GM03348 (cell line): ENCODE results near the gene CALD1.
A peak's percentile ranks its signal among the peaks of the same experiment; 100 is the strongest.

ENCODE experiments used
- DNase-seq: peaks from one replicate; pipeline ENCODE4 v3.0.0; 2012; ENCODE audit warnings: low spot score

The CALD1 gene

DNA sequence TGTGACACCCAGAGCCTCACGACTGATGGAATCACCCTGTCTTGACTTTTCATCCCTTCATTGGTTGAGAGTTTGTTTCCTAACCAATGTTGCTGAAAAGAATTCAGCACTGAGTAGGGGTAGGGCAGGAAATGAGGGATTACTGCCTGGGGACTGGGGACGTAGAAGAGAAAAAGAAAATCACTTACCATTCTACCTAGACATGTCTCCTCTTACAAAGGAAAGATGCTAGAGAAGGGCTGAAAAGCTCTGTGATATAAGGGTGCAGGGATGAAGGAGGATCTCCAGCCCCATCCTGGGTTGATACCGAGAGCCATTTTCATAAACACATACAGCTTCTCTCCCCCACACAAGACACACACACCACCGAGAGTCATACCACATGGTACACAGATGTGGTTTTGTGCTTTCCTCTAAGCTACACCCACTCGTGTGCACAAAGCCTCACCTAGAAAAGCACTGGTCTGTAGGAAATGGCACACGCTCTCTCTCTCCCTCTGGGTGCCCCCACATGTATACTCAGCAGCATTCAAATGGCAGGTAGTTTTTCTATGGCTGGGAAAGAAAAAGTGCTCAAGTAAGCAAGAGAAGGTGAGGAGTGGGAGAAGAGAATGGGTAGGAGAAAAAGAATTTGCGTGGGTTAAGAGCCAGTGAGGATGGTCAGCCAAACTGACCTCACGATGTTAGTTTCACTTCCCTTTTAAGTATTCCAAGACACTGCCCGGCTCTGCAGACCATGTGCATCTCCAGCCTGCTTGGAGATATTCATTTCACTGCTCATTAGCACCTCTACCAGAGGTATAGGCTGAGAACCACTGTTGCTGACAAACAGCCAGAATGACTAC is 85.8 kb downstream of the CALD1 start:
- DNase-seq: peak; percentile 42

DNA sequence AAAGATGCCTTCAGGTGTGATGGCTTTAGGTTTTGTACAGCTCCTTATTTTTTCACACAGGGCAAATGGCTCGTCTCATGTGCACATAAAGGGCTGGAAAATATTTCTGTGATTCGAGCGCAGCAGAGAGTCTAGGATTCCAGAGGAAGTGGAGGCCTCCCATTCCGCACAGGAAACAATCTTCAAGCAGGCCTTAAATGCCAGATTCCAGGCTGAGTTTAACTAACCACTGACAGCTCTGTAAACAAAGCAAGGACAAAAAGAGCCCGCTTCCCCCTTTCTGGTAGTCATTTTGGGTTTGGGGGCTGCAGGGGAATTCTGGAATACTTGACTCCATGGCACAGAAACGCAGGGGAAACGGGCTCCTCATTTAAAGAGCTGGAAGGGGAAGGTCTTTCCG is 87.2 kb downstream of the CALD1 start:
- DNase-seq: peak; percentile 42

DNA sequence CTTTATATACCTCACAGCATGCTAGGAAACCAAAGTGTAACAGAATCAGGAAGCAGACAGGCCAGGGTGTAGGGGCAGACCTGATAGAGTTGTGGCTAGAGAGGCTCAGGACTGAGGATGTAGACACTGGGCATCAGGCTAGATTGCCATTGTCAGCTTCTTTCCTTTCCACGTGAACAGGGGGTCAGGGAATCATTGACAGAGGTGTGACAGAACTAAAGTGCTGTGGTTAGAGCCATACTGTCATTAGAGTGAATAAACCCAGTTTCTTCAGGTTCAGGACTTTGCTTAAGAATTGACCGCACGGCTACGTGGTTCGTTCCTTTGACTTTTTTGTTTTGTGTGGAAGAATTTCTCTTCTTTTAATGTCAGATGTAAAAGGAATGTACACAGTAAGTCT is 90.7 kb downstream of the CALD1 start:
- DNase-seq: no peak

DNA sequence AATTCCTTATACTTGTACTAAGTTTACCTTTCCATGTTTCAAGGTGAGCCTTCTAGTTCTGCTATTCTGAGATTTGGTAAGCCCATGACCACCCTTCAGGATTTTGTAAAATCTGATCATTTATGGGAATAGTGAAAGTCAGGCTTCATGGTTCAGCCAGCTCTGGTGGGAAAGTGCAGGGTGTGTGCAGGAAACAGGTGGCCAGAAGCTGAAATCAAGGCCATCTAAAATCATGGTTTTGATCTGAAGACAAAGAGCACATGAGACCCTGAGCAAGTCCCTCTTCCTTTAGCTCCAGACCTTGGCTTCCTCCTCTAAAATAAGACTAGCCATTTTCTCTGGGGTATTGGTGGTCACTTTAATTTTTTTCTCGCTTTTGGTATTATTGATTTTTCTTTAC is 91.3 kb downstream of the CALD1 start:
- DNase-seq: no peak

DNA sequence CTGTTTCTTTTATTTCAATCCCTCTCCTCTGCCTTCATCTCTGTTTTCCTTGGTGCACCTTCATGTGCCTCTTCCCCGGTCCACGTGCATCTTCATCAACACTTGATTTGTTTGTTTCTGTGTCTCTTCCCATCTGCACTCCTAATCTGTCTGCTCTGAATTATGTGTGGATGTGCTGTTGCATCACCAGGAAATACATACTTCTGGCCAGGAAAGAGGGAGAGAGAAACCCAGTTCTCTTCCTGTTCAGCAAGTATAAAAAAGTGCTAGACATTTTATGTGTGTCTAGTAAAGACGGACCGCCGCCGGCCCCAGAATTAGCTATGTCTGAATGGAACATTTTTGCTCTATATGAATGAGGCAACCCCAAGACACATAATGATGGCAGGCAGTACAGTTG is 93.8 kb downstream of the CALD1 start:
- peak; percentile 49 for DNase-seq

DNA sequence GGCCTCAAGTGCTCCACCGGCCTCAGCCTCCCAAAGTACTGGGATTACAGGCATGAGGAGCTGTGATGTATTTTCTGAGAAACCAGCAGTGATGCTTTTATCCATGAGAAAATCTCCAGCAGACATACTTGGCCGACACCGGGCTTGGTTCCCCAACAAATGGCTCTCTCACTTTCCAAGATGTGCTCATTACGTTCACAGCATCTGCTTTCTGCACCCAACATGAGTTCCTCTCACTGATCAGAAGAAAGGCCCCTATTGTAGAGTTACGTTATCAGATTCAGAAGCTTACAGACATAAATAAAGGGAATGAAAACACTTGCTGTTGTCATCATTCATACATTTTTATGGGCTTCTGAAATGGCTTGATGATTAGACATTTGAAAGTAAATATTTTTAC is 95.0 kb downstream of the CALD1 start:
- DNase-seq: no peak

DNA sequence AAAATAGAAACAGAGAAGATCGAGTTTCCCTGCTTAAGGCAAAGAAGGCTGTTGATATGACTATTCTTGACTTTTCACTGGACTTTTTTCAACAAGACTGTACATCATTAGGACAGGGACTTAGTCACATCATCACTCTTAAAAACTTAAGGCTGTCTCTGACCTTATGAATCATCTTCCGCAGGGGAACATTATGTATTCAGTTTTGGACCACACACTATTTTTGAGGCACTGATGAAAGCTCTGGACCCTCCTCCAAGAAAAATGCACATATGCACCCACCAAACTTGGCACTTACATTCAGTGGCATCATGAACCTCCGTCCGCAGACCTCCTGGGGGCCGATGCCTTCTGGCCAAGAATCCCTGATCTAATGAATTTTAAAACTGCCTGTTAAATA is 96.4 kb downstream of the CALD1 start:
- DNase-seq: peak; percentile 47

DNA sequence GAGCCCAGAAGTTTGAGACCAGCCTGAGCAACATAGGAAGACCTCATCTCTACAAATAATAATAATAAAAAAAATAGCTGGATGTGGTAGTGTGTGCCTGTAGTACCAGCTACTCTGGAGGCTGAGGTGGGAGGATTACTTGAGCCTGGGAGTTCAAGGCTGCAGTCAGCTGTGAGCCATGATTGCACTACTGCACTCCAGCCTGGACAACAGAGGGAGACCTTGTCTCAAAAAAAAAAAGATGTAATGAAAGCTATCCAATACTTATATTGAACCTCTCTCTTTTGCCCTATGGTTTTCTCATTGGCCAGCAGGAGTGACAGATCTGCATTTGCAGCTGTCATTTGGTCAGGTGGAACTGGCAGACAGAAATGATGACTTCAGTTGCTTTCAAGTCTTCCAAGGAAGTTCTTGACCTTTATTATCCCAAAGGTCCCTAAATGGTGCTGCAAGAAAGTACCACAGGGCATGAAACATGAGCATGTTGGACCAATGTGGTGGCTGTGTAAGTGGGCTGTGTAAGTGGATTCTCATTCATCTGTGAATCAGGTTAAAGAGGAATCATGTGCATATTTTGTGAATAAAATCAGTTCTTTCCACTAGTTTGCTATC is 99.4 kb downstream of the CALD1 start:
- DNase-seq: no peak

DNA sequence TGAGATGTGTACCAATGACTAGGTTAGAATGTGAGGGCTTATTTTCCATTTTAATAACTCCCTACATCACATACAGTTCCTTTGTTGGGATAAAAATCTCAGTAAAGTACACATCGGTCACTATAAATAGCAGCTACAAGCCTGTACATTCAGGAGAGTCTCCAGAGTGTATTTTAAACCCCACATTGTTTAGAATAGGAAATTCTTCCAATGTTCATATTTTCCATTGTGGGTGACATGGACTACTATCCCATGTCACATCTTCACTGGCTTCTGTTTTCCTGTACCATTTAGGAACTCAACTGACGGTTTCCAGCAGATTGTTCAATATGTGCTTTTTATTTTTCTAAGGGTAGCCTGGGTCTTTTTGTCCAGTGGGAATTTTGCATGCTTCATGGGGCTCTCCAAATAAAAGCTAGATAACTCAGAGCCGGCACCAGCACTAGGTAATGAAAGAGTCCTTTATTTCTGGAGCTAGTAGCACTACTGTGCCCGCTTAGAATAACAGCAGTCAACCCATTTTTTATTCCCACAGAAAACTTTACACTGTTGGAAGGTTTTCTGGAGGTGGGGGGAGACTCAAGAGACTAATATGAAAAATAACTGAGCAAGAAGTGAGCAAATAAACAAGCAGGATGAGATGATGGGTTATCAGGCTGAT is 100.5 kb downstream of the CALD1 start:
- DNase-seq: no peak

DNA sequence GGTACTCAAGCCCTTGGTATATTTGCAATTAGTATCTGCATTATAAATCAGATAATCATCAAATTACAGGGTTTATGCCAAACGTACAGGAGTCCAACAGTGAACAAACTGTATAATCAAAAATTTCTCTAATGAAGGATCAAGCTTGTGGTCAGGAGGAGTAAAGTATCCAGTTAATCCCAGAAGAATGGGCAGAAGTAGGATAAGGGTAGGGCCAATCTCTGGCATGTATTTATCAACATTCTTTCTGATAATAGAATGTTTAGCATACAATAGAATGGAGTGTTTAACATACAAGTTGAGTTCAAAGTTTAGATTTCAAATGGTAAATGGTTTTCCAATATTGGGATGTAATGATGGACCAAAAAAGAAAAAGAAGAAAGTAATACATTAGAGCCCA is 103.0 kb downstream of the CALD1 start:
- DNase-seq: no peak

DNA sequence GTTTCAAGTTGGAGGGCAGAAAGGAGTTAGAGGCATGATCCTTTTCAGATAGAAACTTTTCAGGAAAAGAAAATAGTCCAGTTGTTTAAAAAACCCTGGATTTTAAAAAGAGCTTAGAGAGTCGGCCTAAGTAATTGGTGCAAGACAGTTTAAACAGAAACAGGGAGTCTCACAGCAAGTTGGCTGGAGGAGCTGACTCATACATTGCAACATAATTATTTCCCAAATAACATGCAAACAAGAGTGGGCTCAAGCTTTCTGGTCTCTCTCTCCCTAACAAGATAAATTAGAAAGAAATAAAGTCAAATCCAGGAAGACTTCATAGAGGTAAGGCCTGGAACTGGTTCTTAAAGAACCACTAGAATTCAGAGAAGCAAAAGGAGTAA is 106.5 kb downstream of the CALD1 start:
- DNase-seq: peak; percentile 76

DNA sequence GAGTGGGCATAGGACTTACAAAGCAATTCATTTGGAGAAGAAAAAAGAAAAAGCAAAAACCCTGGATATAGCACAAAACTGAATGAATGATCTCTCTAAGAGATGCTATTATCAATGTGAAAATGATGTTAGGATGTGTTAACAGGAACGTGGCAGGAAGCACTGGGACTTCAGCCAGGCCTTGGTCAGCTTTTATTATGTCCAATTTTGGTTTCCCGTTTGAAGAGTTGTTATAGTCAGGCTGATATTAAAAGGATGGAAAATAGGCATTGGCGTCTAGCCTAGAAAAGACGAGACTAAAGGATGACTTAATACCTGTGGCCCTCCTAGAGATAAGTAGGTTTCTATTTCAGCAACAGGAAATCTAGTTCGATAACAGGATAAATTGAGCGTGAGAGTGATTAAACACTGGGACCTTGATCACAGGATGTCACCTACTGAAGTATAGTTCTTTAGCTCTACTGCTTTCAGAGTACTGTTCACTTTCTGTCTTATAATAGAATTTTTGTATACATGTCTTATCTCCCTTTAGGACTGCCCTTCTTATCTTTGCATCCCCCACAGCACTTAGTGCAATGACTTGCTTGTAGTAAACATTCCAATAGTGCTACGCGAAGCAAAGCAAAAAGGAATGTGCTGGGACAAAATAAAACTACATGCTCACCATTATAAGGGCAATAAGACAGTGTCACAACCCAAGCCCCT is 107.1 kb downstream of the CALD1 start:
- peak; percentile 47 for DNase-seq

DNA sequence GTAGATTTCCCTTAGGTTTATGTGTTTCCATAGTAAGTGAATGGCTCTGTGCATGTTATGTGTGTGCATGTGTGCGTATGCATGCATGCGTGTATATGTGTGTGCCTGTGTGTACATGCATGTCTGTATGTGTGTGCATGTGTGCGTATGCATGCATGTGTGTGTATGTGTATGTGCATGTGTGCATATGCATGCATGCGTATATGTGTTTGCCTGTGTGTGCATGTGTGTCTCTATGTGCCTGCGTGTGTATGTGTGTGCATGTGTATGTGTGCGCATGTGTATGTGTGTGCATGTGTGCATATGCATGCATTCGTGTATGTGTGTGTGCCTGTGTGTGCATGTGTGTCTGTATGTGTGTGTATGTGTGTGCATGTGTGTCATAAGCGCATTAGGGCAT is 108.1 kb downstream of the CALD1 start:
- no peak for DNase-seq

DNA sequence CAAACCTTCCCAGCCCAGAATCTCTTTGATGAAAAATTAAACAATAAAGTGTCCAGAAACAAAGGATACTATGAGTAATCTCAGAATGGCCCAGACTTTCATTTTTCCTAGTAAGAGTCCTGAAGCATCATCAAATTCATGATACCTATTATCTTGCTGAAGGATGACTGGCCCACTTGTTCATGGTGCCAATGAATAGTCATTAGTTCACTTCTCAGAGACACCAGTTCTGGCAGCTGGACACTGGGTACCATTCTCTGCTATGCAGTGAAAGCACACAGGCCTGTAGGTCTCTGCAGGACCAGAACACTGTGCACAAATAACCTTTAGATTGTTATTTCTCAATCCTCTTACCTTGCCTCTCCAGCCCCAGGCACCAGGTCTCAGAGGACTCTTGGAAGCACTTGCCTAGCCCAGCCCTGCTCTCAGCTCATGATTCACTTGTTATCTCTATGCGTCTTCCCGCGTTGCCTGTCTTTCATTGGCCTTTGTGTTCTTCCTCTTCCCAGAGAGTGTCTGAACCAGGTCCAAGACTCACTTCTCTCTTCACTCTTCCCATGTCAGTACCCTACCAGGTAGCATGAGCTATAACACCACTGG is 108.8 kb downstream of the CALD1 start:
- DNase-seq: no peak

DNA sequence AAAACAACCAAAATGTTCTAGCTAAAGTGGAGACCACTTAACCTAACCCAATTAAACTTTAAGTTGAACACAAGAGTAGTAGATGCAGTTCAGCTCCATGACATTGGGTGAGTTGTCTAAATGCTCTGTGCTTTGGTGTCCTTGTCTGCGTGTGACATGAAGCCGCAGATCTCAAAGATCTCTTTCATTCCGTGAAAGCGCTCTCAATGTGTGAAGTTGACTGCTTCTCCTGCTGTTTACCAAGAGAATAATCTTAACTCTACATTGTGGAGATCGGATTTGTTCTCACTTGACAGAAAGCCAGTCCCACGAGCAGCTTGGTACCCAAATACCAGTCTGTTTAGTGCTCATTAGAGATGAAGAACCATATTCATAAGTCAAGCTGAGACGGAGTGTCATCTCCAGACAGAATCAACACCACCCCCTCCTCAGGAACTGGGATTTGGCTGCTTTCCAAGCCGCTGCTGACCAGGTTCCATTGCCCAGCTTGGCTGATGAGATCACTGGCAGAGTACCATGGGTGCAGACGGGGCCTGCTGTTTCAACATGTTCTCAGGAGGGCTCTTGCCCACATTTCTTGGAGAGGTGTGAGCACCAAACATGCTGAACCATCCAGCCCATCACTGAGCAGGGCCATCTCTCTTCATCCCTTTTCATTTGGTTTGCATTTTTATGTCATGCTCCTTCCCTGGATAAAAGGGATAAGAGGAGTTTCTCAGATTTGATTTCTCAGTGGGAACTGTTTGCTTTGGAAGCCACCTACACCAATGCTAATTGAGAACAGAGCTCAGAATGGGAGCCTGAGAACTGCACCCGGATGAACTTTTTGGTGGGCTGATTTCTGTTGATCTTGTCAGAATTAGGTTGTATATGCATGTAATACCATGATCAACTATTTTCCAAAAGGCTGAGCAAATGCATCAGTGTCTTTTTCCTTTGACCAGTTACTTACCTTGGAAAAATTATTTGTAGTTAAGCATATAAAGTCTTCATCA is 111.1 kb downstream of the CALD1 start:
- peak; percentile 34 for DNase-seq

DNA sequence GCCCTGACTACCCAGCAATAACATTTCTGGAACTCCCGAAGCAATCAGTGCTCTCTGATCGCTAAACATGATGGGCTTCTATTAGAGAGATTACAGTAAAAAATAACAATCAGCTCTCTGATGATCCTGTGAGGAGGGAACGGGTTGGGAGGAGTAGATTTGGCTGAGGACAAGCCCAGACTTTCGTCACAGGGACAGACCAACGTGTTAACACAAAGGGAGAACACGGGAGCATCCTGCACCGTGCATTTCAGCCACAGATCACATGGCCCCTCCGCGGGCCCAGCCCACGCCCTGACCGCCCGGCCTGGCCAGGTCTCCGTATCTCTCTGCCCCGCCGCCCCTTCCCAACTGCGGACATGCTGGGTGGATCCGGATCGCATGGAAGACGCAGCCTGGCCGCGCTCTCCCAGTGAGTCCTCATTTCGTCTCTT is 111.8 kb downstream of the CALD1 start:
- peak; percentile 81 for DNase-seq

DNA sequence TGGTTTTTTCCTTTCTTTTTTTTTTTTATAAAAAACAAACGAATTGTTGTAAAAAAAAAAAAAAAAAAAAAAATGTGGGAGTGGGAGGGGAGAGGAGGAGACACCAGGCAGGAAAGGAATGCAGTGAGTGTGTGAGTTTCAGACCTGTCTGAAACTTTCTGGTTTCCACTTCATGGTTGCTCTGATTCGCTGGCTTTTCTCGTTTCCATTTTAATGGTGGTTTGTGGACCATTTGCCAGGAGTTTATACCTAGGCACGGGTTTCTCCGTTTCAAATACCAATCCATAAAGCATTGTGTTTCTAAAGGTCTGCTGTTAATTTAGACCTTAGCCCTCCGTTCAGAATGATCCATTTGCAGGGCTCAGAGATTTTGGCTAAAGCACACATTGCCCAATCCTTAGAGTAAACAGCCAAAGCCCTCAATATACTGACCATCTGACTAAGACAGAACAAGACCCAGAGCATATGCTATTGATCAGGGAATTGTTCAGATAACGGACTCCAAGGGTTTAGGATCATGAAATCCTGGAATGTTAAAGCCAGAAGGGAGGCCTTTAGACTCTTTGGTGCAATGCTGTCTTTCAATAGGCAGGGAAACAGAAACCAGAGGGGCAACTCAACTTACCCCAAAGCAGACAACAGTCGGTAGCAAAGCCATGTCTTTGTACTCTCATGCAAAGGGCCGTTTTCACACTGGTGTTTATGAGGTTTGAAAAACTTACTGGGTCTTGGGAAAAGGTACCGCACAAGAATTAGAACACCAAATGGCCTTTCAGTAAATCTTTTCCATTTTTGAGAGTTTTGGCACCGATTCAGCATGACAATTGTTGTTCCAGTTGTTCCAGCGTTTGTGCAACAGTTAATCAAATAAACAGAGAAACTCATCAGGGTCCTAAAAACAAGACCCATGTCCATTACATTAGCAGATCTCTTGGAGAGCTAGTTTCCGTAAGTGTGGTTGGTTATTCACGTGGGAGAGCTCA is 112.6 kb downstream of the CALD1 start:
- peak; percentile 66 for DNase-seq

DNA sequence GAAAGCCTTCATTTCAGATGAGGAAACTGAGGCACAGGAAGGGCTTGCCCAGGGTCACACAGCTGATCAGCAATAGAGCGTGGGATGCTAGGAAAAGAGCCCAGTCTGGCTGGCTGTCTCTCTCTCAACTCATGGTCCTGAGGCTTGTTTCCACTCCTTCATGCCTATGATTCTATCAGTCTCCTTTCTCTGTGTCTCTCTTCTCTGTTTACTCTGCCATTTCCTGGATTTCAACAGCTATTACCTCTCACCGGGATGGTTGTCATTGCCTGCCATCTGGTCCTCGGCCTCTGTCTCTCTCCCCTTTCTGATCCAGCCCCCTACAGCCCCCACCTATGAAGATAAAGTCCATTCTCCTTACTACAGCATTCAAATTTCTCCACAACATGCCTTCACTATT is 113.5 kb downstream of the CALD1 start:
- DNase-seq: no peak

DNA sequence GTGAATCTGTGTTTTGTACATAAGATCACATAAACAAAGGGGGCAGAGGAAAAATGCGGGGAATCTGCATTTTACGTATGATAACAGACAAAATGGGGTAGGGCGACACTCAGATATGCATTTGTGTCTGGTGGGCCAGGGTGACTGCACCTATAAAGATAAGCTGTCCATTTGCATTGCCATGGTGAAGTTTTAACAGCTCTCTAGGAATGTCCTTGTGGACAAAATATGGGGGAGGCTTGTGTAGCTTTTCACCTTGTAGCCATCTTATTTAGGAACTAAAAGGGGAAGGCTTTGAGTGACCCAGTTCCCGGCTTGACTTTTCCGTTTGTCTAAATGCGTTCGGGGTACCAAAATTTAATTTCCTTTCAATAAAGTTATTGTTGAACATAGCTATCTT is 114.5 kb downstream of the CALD1 start:
- no peak for DNase-seq

DNA sequence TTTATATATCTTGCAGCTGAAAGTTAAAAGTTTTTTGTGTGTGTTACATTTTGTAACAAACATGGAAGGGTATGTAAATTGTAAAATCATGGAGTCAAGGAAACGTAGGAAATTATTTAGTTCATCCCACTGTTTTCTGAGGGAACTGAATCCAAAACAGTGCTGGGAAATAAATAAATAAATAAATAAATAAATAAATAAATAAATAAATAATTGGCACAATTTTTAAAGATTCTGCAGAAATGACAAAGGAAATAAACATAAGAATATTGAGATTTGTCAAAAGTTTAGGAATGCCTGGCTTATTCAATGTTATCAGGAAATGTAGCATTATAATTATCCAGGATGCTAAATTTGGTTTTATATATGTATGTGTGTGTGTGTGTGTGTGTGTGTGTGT is 115.5 kb downstream of the CALD1 start:
- no peak for DNase-seq
